ENCODE data around the gene CSF3R.
"Not testable (repeated sequence)": the region's sequence is repeated elsewhere in the genome, so short reads cannot be mapped to it uniquely, and the experiment has no call there.

Gene CSF3R

GRCh38 chr1:36512842-36513241, 30.1 kb upstream of the CSF3R start:
- DNase-seq, result no peak

- DNase-seq, result no peak
These were observed 29.4 kb upstream of the CSF3R start for GRCh38 chr1:36511804-36512798.

- DNase-seq, result not testable (repeated sequence)
These were observed 28.5 kb upstream of the CSF3R start for GRCh38 chr1:36511220-36511619.

GRCh38 chr1:36510418-36510817, 27.7 kb upstream of the CSF3R start:
- DNase-seq, result no peak

- no peak for DNase-seq
These were observed 25.5 kb upstream of the CSF3R start for GRCh38 chr1:36508257-36508656.

- no peak for DNase-seq
These were observed 23.7 kb upstream of the CSF3R start for GRCh38 chr1:36506276-36506920.

- no peak for DNase-seq
These were observed 21.0 kb upstream of the CSF3R start for GRCh38 chr1:36503733-36504132.

GRCh38 chr1:36503159-36503558, 20.4 kb upstream of the CSF3R start:
- DNase-seq, result no peak

GRCh38 chr1:36502616-36503015, 19.9 kb upstream of the CSF3R start:
- DNase-seq, result no peak

GRCh38 chr1:36501911-36502310, 19.2 kb upstream of the CSF3R start:
- DNase-seq, result not testable (repeated sequence)

GRCh38 chr1:36497207-36497606, 14.5 kb upstream of the CSF3R start:
- DNase-seq, result no peak

- no peak for DNase-seq
These were observed 12.3 kb upstream of the CSF3R start for GRCh38 chr1:36494971-36495370.

GRCh38 chr1:36493524-36493923, 10.8 kb upstream of the CSF3R start:
- no peak for DNase-seq

- no peak for DNase-seq
These were observed 9.8 kb upstream of the CSF3R start for GRCh38 chr1:36492491-36492890.

- not testable (repeated sequence) for DNase-seq
These were observed 6.7 kb upstream of the CSF3R start for GRCh38 chr1:36489258-36490051.

GRCh38 chr1:36487906-36488305, 5.2 kb upstream of the CSF3R start:
- DNase-seq, result no peak

GRCh38 chr1:36487336-36487725, 4.6 kb upstream of the CSF3R start:
- not testable (repeated sequence) for DNase-seq

GRCh38 chr1:36486439-36487335, 4.0 kb upstream of the CSF3R start:
- DNase-seq, result peak; percentile 98

- DNase-seq, result no peak
These were observed 3.4 kb upstream of the CSF3R start for GRCh38 chr1:36486093-36486438.

GRCh38 chr1:36484099-36484498, 1.4 kb upstream of the CSF3R start:
- DNase-seq, result no peak

GRCh38 chr1:36481771-36482723, 666 bp downstream of the CSF3R start:
- no peak for DNase-seq
